ENCODE data around the gene CDC73.

CDC73 gene

GRCh38 chr1:193299038-193299437, 177.2 kb downstream of the CDC73 start:
- no peak for DNase-seq

GRCh38 chr1:193301746-193302145, 179.9 kb downstream of the CDC73 start:
- DNase-seq, result no peak

GRCh38 chr1:193303849-193304248, 182.0 kb downstream of the CDC73 start:
- DNase-seq, result no peak

Measured in central memory CD4-positive, alpha-beta T cell (primary cell).